ES-I3 (cell line): ENCODE data around the gene SDS.

Source experiments
- H3K36me3 ChIP-seq: 2 replicates; pipeline ENCODE4 v1.6.1; 2013; ENCODE audit warnings: mild to moderate bottlenecking, low read length, control low read depth, moderate library complexity; ENCODE audit not compliant: insufficient read depth
- H3K4me1 ChIP-seq: 2 replicates; pipeline ENCODE4 v1.6.1; 2013; ENCODE audit warnings: mild to moderate bottlenecking, control low read depth, low read length; ENCODE audit not compliant: insufficient read depth
- H3K9ac ChIP-seq: 2 replicates; pipeline ENCODE4 v1.6.1; 2013; ENCODE audit warnings: low read depth, mild to moderate bottlenecking, low read length, moderate library complexity
- H3K9me3 ChIP-seq: 2 replicates; pipeline ENCODE4 v1.6.1; 2013; ENCODE audit warnings: mild to moderate bottlenecking, low read length, moderate library complexity; ENCODE audit not compliant: control insufficient read depth, insufficient read depth

SDS gene, protein sequence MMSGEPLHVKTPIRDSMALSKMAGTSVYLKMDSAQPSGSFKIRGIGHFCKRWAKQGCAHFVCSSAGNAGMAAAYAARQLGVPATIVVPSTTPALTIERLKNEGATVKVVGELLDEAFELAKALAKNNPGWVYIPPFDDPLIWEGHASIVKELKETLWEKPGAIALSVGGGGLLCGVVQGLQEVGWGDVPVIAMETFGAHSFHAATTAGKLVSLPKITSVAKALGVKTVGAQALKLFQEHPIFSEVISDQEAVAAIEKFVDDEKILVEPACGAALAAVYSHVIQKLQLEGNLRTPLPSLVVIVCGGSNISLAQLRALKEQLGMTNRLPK

DNA sequence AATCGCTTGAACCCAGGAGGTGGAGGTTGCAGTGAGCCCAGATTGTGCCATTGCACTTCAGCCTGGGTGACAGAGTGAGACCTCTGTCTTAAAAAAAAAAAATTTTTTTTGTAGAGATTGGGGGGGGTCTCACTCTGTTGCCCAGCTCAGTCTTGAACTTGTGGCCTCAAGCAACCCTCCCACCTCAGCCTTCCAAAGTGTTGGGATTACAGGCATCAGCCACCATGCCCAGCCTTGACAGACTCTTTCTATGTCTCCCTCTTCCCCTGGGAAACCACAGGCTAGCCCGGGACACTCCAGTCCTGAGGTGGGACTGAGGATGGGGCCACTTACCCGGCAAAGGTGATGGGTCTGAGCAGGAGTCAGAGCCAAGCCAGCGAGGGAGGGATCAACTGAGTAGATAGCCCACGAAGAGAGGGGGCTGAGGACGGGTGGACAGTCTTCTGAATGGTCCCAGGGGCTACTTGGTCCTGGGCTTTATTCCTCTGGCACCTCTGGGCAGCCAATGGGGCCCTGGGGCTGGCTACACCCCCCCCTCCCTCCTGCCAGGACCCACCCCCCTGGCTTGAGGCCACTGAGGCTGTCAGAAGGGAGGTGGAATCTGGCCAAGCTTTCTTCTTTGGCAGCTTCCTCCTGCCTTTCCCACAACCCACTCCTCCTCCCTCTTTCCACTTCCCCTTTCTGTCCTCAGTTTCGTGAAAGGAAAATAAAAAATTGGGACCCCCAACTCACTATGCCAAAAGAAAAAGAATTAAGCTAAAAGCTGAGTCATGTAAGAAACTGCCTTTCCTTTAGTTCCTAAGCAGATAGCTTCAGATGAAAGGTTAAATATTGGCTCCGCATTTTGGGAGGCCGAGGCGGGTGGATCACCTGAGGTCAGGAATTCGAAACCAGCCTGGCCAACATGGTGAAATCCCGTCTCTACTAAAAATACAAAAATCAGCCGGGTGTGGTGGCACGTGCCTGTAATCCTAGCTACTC, at the start of gene SDS:
Gene SDS (minus strand): TSS at position 453 of the 981 bp plus-strand sequence. CDS start 4,179 bp downstream, outside the sequence.
- Histone ChIP-seq H3K9ac (no peak within 1 kb of the TSS; the same call in 1 of the 2 replicates), H3K36me3 (no peaks in the 10 kb centered on the region), H3K9me3 (no peaks in the 10 kb centered on the region), H3K4me1 (peaks cover 10% of the 10 kb centered on the region)

DNA sequence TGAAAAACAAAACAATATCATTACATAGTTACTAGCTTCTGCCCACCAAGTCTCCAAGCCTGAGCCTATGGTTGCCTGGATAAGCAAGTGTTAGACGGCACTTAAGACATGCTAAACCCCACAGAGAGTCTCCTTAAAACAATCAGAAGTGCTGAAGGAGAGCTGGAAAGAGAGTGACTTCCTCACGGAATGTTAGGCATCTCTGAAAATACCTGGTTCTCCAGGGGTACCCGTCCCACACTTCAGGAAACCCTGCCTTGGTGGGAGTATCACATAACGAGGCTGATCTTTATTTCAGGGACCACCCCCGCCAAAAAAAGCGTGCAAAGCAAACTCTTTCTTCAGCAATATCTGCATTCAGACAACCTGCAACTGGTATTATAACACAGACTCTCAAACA, 49.6 kb upstream of the SDS start:
- H3K9me3 ChIP-seq = no peaks in the 10 kb centered on the region
- H3K9ac ChIP-seq = no peak overlapping the region
- H3K36me3 ChIP-seq = no peaks in the 10 kb centered on the region
- 0 out of 2 replicates have a peak, but pooled peaks cover 4% of the 10 kb centered on the region for H3K4me1 ChIP-seq

DNA sequence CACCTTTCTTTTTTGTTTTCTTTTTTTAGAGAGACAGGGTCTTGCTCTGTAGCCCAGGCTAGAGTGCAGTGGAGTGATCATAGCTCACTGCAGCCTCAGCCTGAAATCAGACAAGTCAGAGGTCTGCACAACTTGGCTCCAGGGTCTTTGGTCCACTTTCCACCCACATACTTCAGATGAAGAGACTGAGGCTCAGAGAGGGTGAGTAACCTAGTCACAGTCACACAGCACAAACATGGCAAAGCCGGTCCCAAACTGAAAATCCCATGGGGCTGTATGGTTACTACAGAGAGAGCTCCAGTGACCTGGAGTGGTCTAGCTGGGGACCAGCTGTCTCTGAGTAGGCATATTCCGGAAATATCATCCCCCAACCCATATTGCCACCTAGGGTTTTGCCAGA, 48.8 kb upstream of the SDS start:
- 0 out of 2 replicates have a peak, but pooled peaks cover 4% of the 10 kb centered on the region for H3K4me1 ChIP-seq
- no peaks in the 10 kb centered on the region for H3K36me3 ChIP-seq
- no peak overlapping the region for H3K9ac ChIP-seq
- no peaks in the 10 kb centered on the region for H3K9me3 ChIP-seq

DNA sequence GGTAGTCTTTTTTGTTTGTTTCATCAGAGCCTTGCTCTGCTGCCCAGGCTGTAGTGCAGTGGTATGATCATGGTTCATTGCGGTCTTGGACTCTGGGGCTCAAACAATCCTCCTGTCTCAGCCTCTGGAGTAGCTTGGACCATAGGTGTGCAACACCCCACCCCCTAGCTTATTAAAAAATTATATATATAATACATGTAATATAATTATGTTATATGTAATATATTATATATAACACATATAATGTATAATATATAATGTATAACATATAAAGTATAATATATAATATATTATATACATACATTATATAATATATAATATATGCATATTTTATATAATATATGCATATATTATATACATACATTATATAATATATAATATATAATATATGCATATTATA, 46.2 kb upstream of the SDS start:
- H3K4me1 ChIP-seq = no peaks in the 10 kb centered on the region
- H3K9ac ChIP-seq = no peak overlapping the region
- no peaks in the 10 kb centered on the region for H3K9me3 ChIP-seq
- H3K36me3 ChIP-seq = no peaks in the 10 kb centered on the region

DNA sequence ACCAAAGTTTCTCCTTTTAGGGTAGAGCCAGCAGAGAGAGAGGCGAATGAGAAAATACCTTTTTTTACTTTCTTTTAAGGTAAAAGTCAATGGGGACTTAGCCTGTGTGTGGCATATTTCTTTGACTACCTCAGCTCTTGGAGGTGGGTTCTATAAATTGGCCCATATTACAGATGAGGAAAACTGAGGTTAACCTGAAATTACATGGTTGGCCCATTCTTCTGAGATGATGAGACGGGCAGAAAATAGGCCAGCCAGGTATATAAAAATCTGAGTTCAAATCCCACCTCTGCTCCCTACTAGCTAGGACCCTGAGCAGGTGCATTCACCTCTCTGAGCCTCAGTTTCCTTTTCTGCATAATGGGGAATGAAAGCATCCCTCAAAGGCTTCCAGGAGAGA, 45.6 kb upstream of the SDS start:
- H3K9ac ChIP-seq = no peak overlapping the region
- no peaks in the 10 kb centered on the region for H3K9me3 ChIP-seq
- no peaks in the 10 kb centered on the region for H3K4me1 ChIP-seq
- H3K36me3 ChIP-seq = no peaks in the 10 kb centered on the region

DNA sequence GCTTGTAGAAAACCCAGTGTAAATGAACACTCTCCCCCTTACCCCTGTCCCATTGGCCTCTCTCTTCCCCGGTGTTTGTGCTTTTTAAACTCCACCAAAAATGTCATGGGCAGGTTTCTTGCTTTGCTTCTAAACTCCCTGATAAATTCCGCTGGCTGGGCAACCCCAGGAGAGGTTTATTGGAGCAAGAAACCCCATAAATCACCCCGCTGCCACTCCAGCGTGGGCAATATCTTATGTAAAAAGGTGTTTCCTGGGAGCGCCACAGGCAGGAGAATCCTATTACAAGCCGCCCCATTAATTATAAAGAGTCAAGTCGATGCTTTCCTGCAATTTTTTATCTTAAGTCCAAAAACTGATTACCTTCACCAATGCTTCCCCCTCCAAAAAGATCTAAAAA, 45.2 kb upstream of the SDS start:
- Histone ChIP-seq H3K36me3 (no peaks in the 10 kb centered on the region), H3K4me1 (no peaks in the 10 kb centered on the region), H3K9me3 (no peaks in the 10 kb centered on the region), H3K9ac (no peak overlapping the region)

DNA sequence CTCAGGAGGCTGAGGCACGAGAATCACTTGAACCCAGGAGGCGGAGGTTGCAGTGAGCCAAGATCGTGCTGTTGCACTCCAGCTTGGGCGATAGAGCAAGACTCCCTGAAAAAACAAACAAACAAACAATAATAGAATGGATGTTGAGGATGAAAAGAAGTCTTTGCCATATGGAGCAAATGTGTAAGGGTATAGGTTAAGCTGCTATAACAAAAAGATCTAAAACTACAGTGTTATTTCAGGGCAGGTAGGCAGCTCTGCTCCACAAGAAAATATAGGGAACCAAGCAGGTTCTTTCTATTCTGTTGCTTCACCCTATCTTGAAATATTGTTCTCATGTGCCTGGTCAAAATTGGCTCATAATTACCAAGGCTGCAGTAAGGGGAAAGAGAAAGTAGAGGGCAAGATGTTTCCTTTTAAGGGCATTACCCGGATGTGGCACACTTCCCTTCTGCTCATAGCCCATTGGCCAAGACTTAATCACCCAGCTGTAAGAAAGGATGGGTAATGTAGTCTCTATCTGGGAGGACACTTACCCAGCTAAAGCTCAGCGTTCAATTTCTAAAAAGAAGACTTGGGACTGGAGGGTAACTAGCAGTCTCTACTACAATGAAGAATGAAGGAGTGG, 42.0 kb upstream of the SDS start:
- Histone ChIP-seq H3K9ac (no peak overlapping the region), H3K9me3 (no peaks in the 10 kb centered on the region), H3K36me3 (no peaks in the 10 kb centered on the region), H3K4me1 (no peaks in the 10 kb centered on the region)

DNA sequence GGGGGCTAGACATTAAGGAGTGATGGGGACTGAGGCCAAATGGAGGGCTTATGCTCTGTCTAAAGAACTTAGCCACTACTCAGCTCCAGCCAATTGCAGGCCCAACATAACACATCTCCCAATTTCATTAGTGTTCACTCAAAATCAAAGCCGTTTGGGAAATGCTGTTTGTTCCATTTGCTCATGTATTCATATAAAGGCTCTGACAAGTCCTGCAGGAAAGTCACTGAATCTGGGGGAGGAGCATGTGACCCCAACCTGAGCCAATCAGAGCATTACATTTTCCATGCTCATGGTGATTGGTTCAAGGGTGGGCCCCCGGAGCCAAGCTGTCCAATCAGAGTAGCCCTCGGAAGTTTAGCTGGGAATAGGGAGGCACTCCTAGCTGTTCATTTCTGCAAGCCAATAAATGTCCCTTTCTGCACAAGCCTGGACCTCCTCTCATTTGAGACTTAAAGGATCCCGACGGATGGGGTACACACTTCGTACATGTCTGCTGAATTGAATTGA, 39.4 kb upstream of the SDS start:
- no peak overlapping the region for H3K9ac ChIP-seq
- H3K9me3 ChIP-seq = no peaks in the 10 kb centered on the region
- H3K4me1 ChIP-seq = no peaks in the 10 kb centered on the region
- H3K36me3 ChIP-seq = no peaks in the 10 kb centered on the region

DNA sequence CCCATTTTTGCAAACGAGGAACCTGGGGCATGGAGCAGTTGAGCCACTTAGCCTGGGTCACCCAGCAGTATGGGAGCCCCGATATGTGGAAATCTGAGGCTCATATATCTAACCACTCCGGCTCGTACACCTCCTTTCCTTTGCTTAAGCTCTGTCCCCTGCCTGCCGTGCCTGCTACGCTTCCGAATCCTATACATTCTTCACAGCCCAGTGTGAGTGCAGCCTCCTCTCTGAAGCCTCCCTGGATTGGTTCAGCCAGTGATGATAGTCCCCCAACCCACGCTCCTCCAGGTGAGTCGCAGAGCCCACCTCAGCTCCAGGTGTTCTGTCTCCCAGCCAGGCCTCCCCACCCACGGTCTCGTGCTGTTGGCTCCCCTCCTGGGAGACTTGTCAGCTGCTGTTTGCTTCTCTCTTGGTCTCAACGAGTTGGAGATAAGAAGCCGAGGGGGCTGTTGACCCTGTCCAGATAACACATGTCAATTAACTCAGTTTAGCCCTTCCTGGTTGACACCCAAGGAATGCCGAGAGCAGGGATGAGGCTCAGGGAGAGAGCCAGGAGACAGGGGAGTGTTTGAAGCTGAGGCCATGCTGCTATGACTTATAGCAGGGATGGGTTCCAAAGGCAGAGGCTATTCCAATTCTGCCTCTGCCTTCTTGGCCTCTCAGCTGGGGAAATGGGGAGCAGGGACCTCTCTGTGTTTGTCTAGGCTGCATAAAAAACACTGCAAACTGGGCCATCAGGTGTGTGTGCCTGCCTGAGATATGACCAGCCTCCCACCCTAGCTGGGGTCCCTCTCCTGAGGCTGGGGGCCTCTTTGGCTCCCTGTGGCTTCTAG, 37.5 kb upstream of the SDS start:
- Histone ChIP-seq H3K9ac (no peak overlapping the region), H3K9me3 (no peaks in the 10 kb centered on the region), H3K36me3 (no peaks in the 10 kb centered on the region), H3K4me1 (no peaks in the 10 kb centered on the region)

DNA sequence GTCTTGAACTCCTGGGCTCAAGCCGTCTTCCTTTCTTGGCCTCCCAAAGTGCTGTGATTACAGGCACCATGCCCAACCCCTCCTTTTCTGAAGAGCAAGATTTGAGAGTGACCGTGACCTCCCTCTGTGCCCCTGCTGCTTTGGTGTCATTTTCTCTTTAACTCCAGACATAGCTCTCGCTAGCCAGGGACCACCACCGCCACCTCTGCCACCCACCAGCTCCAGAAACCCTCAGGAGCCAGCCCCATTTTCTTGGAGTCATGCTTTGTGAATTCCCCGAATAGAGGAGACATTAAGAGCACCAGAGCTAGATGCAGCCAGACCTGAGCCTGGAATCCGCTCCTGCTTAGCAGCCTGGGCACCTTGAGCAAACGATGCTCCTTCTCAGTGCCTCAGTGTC, 36.6 kb upstream of the SDS start:
- no peaks in the 10 kb centered on the region for H3K36me3 ChIP-seq
- H3K4me1 ChIP-seq = no peaks in the 10 kb centered on the region
- H3K9ac ChIP-seq = no peak overlapping the region
- H3K9me3 ChIP-seq = no peaks in the 10 kb centered on the region

DNA sequence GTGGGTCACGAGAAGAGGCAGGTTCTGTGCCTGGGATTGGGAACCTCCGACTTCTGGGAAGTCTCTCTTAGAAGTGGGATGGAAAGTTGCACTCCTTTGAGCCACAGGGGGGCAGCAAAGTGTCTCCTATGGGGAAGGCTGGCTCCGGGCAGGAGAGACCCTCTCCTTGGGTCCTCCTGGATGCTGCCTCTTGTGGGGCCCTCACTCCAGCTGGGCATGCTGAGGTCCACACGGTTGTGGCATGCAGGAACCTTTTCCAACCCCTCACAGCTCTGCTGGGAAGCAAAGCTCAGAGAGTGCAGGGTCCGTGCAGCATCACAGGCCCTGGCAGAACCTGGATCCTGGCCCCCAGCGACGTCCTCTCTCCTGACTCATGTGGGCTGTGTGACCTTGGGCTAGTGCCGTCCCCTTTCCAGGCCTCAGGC, 35.9 kb upstream of the SDS start:
- Histone ChIP-seq H3K9me3 (no peaks in the 10 kb centered on the region), H3K9ac (no peak overlapping the region), H3K4me1 (no peaks in the 10 kb centered on the region), H3K36me3 (no peaks in the 10 kb centered on the region)

DNA sequence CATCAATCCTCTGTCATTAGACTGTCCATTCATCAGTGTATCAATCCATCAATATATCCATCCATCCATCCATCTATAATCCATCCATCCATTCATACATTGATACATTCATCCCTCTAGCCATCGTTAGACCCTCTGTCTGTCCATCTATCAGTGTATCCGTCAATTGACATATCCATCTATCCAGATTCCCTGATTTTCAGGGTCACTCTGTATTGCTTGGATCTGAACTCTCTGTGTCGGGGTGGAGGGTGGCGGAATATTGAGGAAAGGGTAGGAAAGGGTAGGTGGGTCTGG, 35.6 kb upstream of the SDS start:
- no peaks in the 10 kb centered on the region for H3K4me1 ChIP-seq
- no peak overlapping the region for H3K9ac ChIP-seq
- no peaks in the 10 kb centered on the region for H3K36me3 ChIP-seq
- no peaks in the 10 kb centered on the region for H3K9me3 ChIP-seq

DNA sequence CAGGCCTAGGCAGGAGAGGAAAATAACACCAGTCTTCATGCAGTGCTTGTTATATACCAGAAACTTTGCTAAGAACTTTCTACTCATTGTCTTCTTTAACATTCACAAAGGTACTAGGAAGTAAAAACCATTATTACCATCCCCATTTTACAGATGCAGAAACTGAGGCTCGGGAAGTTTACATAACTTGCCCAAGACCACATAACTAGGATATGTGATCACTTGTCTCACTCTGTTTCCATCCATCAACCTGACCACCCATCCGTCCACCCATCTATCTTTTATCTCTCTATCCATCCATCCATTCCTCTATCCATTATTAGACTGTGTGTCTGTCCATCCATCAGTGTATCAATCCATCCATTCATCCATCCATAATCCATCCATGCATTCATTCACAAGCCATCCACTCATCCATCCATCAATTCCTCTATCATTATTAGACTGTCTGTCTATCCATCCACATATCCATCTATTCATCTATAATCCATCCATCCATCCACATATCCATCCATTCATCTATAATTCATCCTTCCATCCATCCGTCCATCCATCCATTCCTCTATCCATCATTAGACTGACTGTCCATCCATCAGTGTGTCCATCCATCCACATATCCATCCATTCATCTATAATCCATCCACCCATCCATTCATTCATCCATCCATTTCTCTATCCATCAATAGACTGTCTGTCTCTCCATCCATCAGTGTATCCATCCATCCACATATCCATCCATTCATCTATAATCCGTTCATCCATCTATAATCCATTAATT, 35.0 kb upstream of the SDS start:
- Histone ChIP-seq H3K9ac (no peak overlapping the region), H3K9me3 (no peaks in the 10 kb centered on the region)

More for the DNA sequence above, 35.0 kb upstream of the SDS start:
- no peaks in the 10 kb centered on the region for H3K4me1 ChIP-seq
- no peaks in the 10 kb centered on the region for H3K36me3 ChIP-seq
